WTC11 (cell line): ENCODE results near the gene SIRPB2. TPM values are rescaled to one million over a fixed set of nuclear protein-coding genes. Genes with fewer than 3 reads are reported as not detected.

ENCODE experiments used
- ATAC-seq: fragments of 200-7000 bp; cut with Tn5 transposase; 2 replicates; pipeline ENCODE4 v1.10.0; 2021; ENCODE audit warnings: mild to moderate bottlenecking, moderate library complexity
- CTCF ChIA-PET: fragments of 300-600 bp; sonication (Branson Sonifier 250); formaldehyde crosslinking; loops from one replicate; lab custom pipeline; 2021; ENCODE audit warnings: antibody characterized with exemption; lab: Charles Lee
- POLR2A ChIA-PET: fragments of 350-600 bp; sonication (Branson Sonifier 250); formaldehyde crosslinking; loops from one replicate; lab custom pipeline; 2021; ENCODE audit warnings: antibody characterized with exemption; lab: Charles Lee
- DNase-seq: peaks from one replicate; pipeline ENCODE4 v3.0.0; 2021; ENCODE audit warnings: low spot score
- H3K27ac Mint-ChIP-seq: 2 replicates; pipeline ENCODE4 v1.8.0; 2021; ENCODE audit warnings: mixed read lengths
- H3K27me3 Mint-ChIP-seq: 2 replicates; pipeline ENCODE4 v1.8.0; 2021; ENCODE audit warnings: low read depth, mild to moderate bottlenecking, moderate library complexity, mixed read lengths
- H3K36me3 Mint-ChIP-seq: 2 replicates; pipeline ENCODE4 v1.8.0; 2021; ENCODE audit warnings: mixed read lengths
- H3K4me1 Mint-ChIP-seq: 2 replicates; pipeline ENCODE4 v1.8.0; 2022; ENCODE audit warnings: mixed read lengths
- H3K4me3 Mint-ChIP-seq: 2 replicates; pipeline ENCODE4 v1.8.0; 2021; ENCODE audit warnings: mild to moderate bottlenecking, moderate library complexity, mixed read lengths
- H3K9me3 Mint-ChIP-seq: 2 replicates; pipeline ENCODE4 v1.8.0; 2021; ENCODE audit warnings: mixed read lengths
- CREB1 ChIP-seq: sonication (generic); formaldehyde crosslinking; IDR thresholded peaks from 2 replicates; pipeline ENCODE4 v1.8.0; 2023; ENCODE audit warnings: mild to moderate bottlenecking, missing genetic modification reagents
- FOXJ3 ChIP-seq: sonication (generic); formaldehyde crosslinking; IDR thresholded peaks from 2 replicates; pipeline ENCODE4 v1.9.0; 2021; ENCODE audit warnings: missing genetic modification reagents, mild to moderate bottlenecking, borderline replicate concordance
- MXD4 ChIP-seq: fragments of 250-450 bp; sonication (Bioruptor Pico); IDR thresholded peaks from 2 replicates; pipeline ENCODE4 v1.8.0; 2021; ENCODE audit warnings: mild to moderate bottlenecking, moderate library complexity, borderline replicate concordance
- NFE2L1 ChIP-seq: sonication (generic); formaldehyde crosslinking; IDR thresholded peaks from 2 replicates; pipeline ENCODE4 v1.8.1; 2023; ENCODE audit warnings: missing genetic modification reagents
- SMAD4 ChIP-seq: sonication (generic); formaldehyde crosslinking; IDR thresholded peaks from 2 replicates; pipeline ENCODE4 v1.8.0; 2022; ENCODE audit warnings: mild to moderate bottlenecking, missing genetic modification reagents
- SP1 ChIP-seq: sonication (generic); formaldehyde crosslinking; conservative IDR thresholded peaks from 2 replicates; pipeline ENCODE4 v1.8.1; 2022; ENCODE audit warnings: missing genetic modification reagents
- TCF7 ChIP-seq: sonication (generic); formaldehyde crosslinking; IDR thresholded peaks from 2 replicates; pipeline ENCODE4 v1.8.0; 2022; ENCODE audit warnings: mild to moderate bottlenecking, low read depth, missing genetic modification reagents, moderate library complexity
- TEAD1 ChIP-seq: sonication (generic); formaldehyde crosslinking; IDR thresholded peaks from 2 replicates; pipeline ENCODE4 v1.8.0; 2022; ENCODE audit warnings: mild to moderate bottlenecking, missing genetic modification reagents
- TP53 ChIP-seq: sonication (generic); formaldehyde crosslinking; IDR thresholded peaks from 2 replicates; pipeline ENCODE4 v1.8.1; 2023; ENCODE audit warnings: mild to moderate bottlenecking, missing genetic modification reagents
- ZBTB21 ChIP-seq: sonication (generic); formaldehyde crosslinking; IDR thresholded peaks from 2 replicates; pipeline ENCODE4 v1.8.1; 2023; ENCODE audit warnings: mild to moderate bottlenecking, missing genetic modification reagents, borderline replicate concordance
- ZNF396 ChIP-seq: fragments of 250-450 bp; sonication (Bioruptor Pico); IDR thresholded peaks from 2 replicates; pipeline ENCODE4 v1.8.0; 2021; ENCODE audit warnings: mild to moderate bottlenecking, moderate library complexity, borderline replicate concordance
- ZNF416 ChIP-seq: fragments of 250-450 bp; sonication (Bioruptor Pico); IDR thresholded peaks from 2 replicates; pipeline ENCODE4 v1.9.0; 2021; ENCODE audit warnings: mild to moderate bottlenecking, inconsistent platforms
- ZNF423 ChIP-seq: fragments of 250-450 bp; sonication (Bioruptor Pico); IDR thresholded peaks from 2 replicates; pipeline ENCODE4 v2.1.2; 2022; ENCODE audit warnings: mild to moderate bottlenecking, moderate library complexity
- total RNA-seq: library from RNA; stranded (reverse); gene quantifications from 3 replicates; pipeline ENCODE4 v1.2.3, GENCODE V29; 2021
- TF ChIP-seq, protein P1 (sequence below): sonication (generic); formaldehyde crosslinking; IDR thresholded peaks from 2 replicates; pipeline ENCODE4 v1.8.1; 2023; ENCODE audit warnings: mild to moderate bottlenecking, missing genetic modification reagents, moderate library complexity
- TF ChIP-seq, protein P2 (sequence below): sonication (generic); formaldehyde crosslinking; IDR thresholded peaks from 2 replicates; pipeline ENCODE4 v1.8.1; 2022; ENCODE audit warnings: missing genetic modification reagents, borderline replicate concordance
- TF ChIP-seq, protein P3 (sequence below): sonication (generic); formaldehyde crosslinking; IDR thresholded peaks from 2 replicates; pipeline ENCODE4 v1.8.0; 2022; ENCODE audit warnings: mild to moderate bottlenecking, missing genetic modification reagents
- TF ChIP-seq, protein P4 (sequence below): sonication (generic); formaldehyde crosslinking; conservative IDR thresholded peaks from 2 replicates; pipeline ENCODE4 v1.8.1; 2023; ENCODE audit warnings: mild to moderate bottlenecking, low read depth, missing genetic modification reagents, moderate library complexity
- TF ChIP-seq, protein P5 (sequence below): sonication (generic); formaldehyde crosslinking; IDR thresholded peaks from 2 replicates; pipeline ENCODE4 v1.8.1; 2023; ENCODE audit warnings: mild to moderate bottlenecking, missing genetic modification reagents, moderate library complexity
- TF ChIP-seq, protein P6 (sequence below): fragments of 200-600 bp; IDR thresholded peaks from 2 replicates; pipeline ENCODE4 v1.8.0; 2022; ENCODE audit warnings: antibody characterized with exemption

Gene SIRPB2
- total RNA-seq, 1 experiment from 2014 or later = not detected

DNA sequence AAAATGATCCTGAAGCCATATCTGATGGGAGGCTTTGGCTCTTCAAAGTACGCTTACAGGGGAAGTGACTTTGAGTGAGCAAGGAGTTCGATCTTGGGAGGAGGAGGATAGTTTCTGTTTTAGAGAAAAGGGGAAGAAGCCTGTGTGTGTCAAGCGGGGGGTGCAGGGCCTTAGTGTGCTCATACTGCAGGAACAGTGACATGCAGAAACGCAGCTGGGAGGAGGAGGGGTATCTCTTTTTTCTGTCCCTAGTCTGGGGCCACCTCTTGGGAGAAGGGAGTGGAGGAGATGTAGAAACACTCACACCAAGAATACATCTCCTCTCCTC lies 46.5 kb upstream of the SIRPB2 start:
- no peak for DNase-seq
- TF ChIP-seq ZNF416 (no peak), TP53 (CRISPR knock-in tag) (no peak), TCF7 (CRISPR knock-in tag) (no peak), CREB1 (no peak), TEAD1 (no peak), ZNF423 (no peak), MXD4 (CRISPR knock-in tag) (no peak), SP1 (no peak), NFE2L1 (no peak), SMAD4 (CRISPR knock-in tag) (no peak), ZBTB21 (CRISPR knock-in tag) (no peak), ZNF396 (CRISPR knock-in tag) (no peak), FOXJ3 (CRISPR knock-in tag) (no peak)
- TF ChIP-seq, protein P1, sequence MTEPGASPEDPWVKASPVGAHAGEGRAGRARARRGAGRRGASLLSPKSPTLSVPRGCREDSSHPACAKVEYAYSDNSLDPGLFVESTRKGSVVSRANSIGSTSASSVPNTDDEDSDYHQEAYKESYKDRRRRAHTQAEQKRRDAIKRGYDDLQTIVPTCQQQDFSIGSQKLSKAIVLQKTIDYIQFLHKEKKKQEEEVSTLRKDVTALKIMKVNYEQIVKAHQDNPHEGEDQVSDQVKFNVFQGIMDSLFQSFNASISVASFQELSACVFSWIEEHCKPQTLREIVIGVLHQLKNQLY = no peak
- TF ChIP-seq, protein P2, sequence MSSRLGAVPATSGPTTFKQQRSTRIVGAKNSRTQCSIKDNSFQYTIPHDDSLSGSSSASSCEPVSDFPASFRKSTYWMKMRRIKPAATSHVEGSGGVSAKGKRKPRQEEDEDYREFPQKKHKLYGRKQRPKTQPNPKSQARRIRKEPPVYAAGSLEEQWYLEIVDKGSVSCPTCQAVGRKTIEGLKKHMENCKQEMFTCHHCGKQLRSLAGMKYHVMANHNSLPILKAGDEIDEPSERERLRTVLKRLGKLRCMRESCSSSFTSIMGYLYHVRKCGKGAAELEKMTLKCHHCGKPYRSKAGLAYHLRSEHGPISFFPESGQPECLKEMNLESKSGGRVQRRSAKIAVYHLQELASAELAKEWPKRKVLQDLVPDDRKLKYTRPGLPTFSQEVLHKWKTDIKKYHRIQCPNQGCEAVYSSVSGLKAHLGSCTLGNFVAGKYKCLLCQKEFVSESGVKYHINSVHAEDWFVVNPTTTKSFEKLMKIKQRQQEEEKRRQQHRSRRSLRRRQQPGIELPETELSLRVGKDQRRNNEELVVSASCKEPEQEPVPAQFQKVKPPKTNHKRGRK (CRISPR knock-in tag) = no peak
- TF ChIP-seq, protein P3, sequence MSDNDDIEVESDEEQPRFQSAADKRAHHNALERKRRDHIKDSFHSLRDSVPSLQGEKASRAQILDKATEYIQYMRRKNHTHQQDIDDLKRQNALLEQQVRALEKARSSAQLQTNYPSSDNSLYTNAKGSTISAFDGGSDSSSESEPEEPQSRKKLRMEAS (CRISPR knock-in tag) = no peak
- TF ChIP-seq, protein P4, sequence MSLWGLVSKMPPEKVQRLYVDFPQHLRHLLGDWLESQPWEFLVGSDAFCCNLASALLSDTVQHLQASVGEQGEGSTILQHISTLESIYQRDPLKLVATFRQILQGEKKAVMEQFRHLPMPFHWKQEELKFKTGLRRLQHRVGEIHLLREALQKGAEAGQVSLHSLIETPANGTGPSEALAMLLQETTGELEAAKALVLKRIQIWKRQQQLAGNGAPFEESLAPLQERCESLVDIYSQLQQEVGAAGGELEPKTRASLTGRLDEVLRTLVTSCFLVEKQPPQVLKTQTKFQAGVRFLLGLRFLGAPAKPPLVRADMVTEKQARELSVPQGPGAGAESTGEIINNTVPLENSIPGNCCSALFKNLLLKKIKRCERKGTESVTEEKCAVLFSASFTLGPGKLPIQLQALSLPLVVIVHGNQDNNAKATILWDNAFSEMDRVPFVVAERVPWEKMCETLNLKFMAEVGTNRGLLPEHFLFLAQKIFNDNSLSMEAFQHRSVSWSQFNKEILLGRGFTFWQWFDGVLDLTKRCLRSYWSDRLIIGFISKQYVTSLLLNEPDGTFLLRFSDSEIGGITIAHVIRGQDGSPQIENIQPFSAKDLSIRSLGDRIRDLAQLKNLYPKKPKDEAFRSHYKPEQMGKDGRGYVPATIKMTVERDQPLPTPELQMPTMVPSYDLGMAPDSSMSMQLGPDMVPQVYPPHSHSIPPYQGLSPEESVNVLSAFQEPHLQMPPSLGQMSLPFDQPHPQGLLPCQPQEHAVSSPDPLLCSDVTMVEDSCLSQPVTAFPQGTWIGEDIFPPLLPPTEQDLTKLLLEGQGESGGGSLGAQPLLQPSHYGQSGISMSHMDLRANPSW (CRISPR knock-in tag) = no peak
- TF ChIP-seq, protein P5, sequence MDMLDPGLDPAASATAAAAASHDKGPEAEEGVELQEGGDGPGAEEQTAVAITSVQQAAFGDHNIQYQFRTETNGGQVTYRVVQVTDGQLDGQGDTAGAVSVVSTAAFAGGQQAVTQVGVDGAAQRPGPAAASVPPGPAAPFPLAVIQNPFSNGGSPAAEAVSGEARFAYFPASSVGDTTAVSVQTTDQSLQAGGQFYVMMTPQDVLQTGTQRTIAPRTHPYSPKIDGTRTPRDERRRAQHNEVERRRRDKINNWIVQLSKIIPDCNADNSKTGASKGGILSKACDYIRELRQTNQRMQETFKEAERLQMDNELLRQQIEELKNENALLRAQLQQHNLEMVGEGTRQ (CRISPR knock-in tag) = no peak
- TF ChIP-seq, protein P6, sequence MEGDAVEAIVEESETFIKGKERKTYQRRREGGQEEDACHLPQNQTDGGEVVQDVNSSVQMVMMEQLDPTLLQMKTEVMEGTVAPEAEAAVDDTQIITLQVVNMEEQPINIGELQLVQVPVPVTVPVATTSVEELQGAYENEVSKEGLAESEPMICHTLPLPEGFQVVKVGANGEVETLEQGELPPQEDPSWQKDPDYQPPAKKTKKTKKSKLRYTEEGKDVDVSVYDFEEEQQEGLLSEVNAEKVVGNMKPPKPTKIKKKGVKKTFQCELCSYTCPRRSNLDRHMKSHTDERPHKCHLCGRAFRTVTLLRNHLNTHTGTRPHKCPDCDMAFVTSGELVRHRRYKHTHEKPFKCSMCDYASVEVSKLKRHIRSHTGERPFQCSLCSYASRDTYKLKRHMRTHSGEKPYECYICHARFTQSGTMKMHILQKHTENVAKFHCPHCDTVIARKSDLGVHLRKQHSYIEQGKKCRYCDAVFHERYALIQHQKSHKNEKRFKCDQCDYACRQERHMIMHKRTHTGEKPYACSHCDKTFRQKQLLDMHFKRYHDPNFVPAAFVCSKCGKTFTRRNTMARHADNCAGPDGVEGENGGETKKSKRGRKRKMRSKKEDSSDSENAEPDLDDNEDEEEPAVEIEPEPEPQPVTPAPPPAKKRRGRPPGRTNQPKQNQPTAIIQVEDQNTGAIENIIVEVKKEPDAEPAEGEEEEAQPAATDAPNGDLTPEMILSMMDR = no peak
- TF ChIP-seq, all 79 proteins: peak for 0
- no peaks in the 10 kb centered on the region for H3K36me3 Mint-ChIP-seq
- H3K27ac Mint-ChIP-seq = no peak overlapping the region
- CTCF ChIA-PET = interaction anchor here (0.6 to 1.7 kb wide), 3 partner anchors 34 to 634 kb away, joined by 3 to 7 read pairs (median 4); no protein-coding TSS in a partner anchor
- ATAC-seq = no peak
- POLR2A ChIA-PET = no interaction called here
- H3K27me3 Mint-ChIP-seq = peaks cover 11% of the 10 kb centered on the region
- H3K4me1 Mint-ChIP-seq = no peaks in the 10 kb centered on the region; the same call in 1 of the 2 replicates
- no peak overlapping the region for H3K4me3 Mint-ChIP-seq
- peaks cover 8% of the 10 kb centered on the region; the same call in 1 of the 2 replicates for H3K9me3 Mint-ChIP-seq
